HCT116 (cell line): ENCODE measurements around the gene NOP53. TPM values are rescaled to one million over a fixed set of nuclear protein-coding genes. Genes with fewer than 3 reads are reported as not detected.

ENCODE experiments used
- ATAC-seq: fragments of 200-7000 bp; cut with Tn5 transposase; 2 replicates; pipeline ENCODE4 v1.9.1; 2020; ENCODE audit warnings: mild to moderate bottlenecking, moderate library complexity
- BruUV-seq: library from RNA; stranded (reverse); fragments of 400-500 nt; replicated peaks from 2 replicates; lab custom pipeline; 2021; lab: Mats Ljungman, UMichigan
- CTCF ChIA-PET: fragments of 300-600 bp; sonication (Branson Sonifier 250); formaldehyde crosslinking; loops from one replicate; lab custom pipeline; 2021; ENCODE audit warnings: antibody characterized with exemption; lab: Charles Lee
- POLR2A ChIA-PET: fragments of 300-600, 350-600 bp; sonication (Branson Sonifier 250); formaldehyde crosslinking; loops from one replicate; lab custom pipeline; 2021; ENCODE audit warnings: antibody characterized with exemption; lab: Charles Lee
- RAD21 ChIA-PET, 2 experiments: fragments of 300-600 bp; sonication (Branson Sonifier 250); formaldehyde crosslinking; loops; one replicate each; lab custom pipeline; 2023; ENCODE audit warnings: low total read pairs in 2 of 2; ENCODE audit not compliant: uncharacterized antibody in 2 of 2, unreplicated experiment in 2 of 2, low non-redundant PET in 1 of 2; lab: Charles Lee
- DNase-seq: peaks from one replicate; pipeline ENCODE4 v3.0.0-alpha.2; 2010; ENCODE audit warnings: low read depth, low spot score
- H2AFZ ChIP-seq: fragments of 200-600 bp; shearing (Covaris generic), sonication (generic); 2 replicates; pipeline ENCODE4 v1.6.1; 2017; ENCODE audit warnings: low read depth, mixed run types, mixed read lengths, antibody characterized with exemption, low read length; ENCODE audit not compliant: poor library complexity, severe bottlenecking
- H3K27ac ChIP-seq: 2 replicates; pipeline ENCODE4 v1.5.1; 2012; ENCODE audit warnings: low read depth, low read length
- H3K27me3 ChIP-seq: fragments of 200-600 bp; sonication (generic); 2 replicates; pipeline ENCODE4 v1.6.1; 2016; ENCODE audit warnings: mixed run types, low read length, mixed read lengths; ENCODE audit not compliant: insufficient read depth
- H3K36me3 ChIP-seq, 2 experiments: fragments of 200-500 bp in 1 of 2; fragments of 200-600 bp in 1 of 2; sonication (Bioruptor generic) in 1 of 2; sonication (generic) in 1 of 2; 2 replicates each; pipeline versions ENCODE4 v1.5.1 to v1.6.1; 2014 to 2016; ENCODE audit warnings: low read length in 2 of 2, inconsistent platforms in 1 of 2, mixed read lengths in 1 of 2, mixed run types in 1 of 2; ENCODE audit not compliant: insufficient read depth in 2 of 2, control insufficient read depth in 1 of 2
- H3K4me1 ChIP-seq, 2 experiments: fragments of 200-600 bp in 1 of 2; sonication (generic) in 1 of 2; 2 replicates each; pipeline versions ENCODE4 v1.5.1 to v1.6.1; 2012 to 2017; ENCODE audit warnings: low read length in 2 of 2, inconsistent platforms in 1 of 2, mild to moderate bottlenecking in 1 of 2, mixed read lengths in 1 of 2, mixed run types in 1 of 2, moderate library complexity in 1 of 2; ENCODE audit not compliant: insufficient read depth in 2 of 2, control insufficient read depth in 1 of 2
- H3K4me2 ChIP-seq: fragments of 200-600 bp; sonication (generic); 2 replicates; pipeline ENCODE4 v1.6.1; 2017; ENCODE audit warnings: mixed run types, low read length, mixed read lengths
- H3K4me3 ChIP-seq, 2 experiments: fragments of 200-600 bp in 1 of 2; sonication (generic) in 1 of 2; replicated peaks in 1 of 2; 2 replicates each; pipeline ENCODE4 v1.5.1; 2011 to 2016; ENCODE audit warnings: low read length in 2 of 2, control low read depth in 1 of 2, low read depth in 1 of 2, mild to moderate bottlenecking in 1 of 2, mixed read lengths in 1 of 2, mixed run types in 1 of 2
- H3K79me2 ChIP-seq: fragments of 200-600 bp; sonication (generic); 2 replicates; pipeline ENCODE4 v1.6.1; 2017; ENCODE audit warnings: mild to moderate bottlenecking, mixed run types, low read length, moderate library complexity, mixed read lengths; ENCODE audit not compliant: insufficient read depth
- H3K9ac ChIP-seq: fragments of 200-600 bp; sonication (generic); 2 replicates; pipeline ENCODE4 v1.6.1; 2016; ENCODE audit warnings: low read length, mixed read lengths
- H3K9me2 ChIP-seq: fragments of 200-600 bp; sonication (generic), shearing (Covaris generic); 2 replicates; pipeline ENCODE4 v1.6.1; 2017; ENCODE audit warnings: mixed run types, mild to moderate bottlenecking, moderate library complexity; ENCODE audit not compliant: insufficient read depth
- H3K9me3 ChIP-seq, 2 experiments: fragments of 200-500 bp in 1 of 2; fragments of 200-600 bp in 1 of 2; sonication (Bioruptor generic) in 1 of 2; sonication (generic) in 1 of 2; 2 replicates each; pipeline ENCODE4 v1.6.1; 2014 to 2017; ENCODE audit warnings: low read length in 2 of 2, mixed read lengths in 2 of 2, inconsistent platforms in 1 of 2, low read depth in 1 of 2, mild to moderate bottlenecking in 1 of 2, mixed run types in 1 of 2, moderate library complexity in 1 of 2; ENCODE audit not compliant: control insufficient read depth in 1 of 2, insufficient read depth in 1 of 2
- H4K20me1 ChIP-seq: fragments of 200-600 bp; sonication (generic), shearing (Covaris generic); 2 replicates; pipeline ENCODE4 v1.6.1; 2017; ENCODE audit warnings: mixed run types, mild to moderate bottlenecking, moderate library complexity; ENCODE audit not compliant: insufficient read depth
- CEBPB ChIP-seq: IDR thresholded peaks from 2 replicates; pipeline ENCODE4 v1.6.1; 2012; ENCODE audit warnings: low read depth
- EZH2 ChIP-seq: fragments of 200-600 bp; sonication (generic); IDR thresholded peaks from 2 replicates; pipeline ENCODE4 v1.6.1; 2017; ENCODE audit warnings: antibody characterized with exemption, mixed run types
- FOSL1 ChIP-seq: IDR thresholded peaks from 2 replicates; pipeline ENCODE4 v1.6.1; 2012; ENCODE audit warnings: low read depth
- JUND ChIP-seq: IDR thresholded peaks from 2 replicates; pipeline ENCODE4 v1.6.1; 2012
- POLR2A ChIP-seq: IDR thresholded peaks from 2 replicates; pipeline ENCODE4 v1.7.0; 2011; ENCODE audit warnings: borderline replicate concordance; ENCODE audit not compliant: insufficient read depth, insufficient read length; ENCODE audit errors: extremely low read depth
- REST ChIP-seq: IDR thresholded peaks from 2 replicates; pipeline ENCODE4 v1.6.1; 2012; ENCODE audit warnings: low read depth
- SP1 ChIP-seq: IDR thresholded peaks from 2 replicates; pipeline ENCODE4 v1.6.1; 2012; ENCODE audit warnings: low read depth
- YY1 ChIP-seq: IDR thresholded peaks from 2 replicates; pipeline ENCODE4 v1.6.1; 2011; ENCODE audit warnings: low read length, low read depth, moderate library complexity, mild to moderate bottlenecking; ENCODE audit not compliant: insufficient replicate concordance; ENCODE audit errors: extremely low read depth
- intact Hi-C: fragments of 100-400 bp; cut with micrococcal nuclease; formaldehyde crosslinking; loops from 2 replicates; pipeline ENCODE4 v1.10.0; 2022
- total RNA-seq: library from RNA; stranded (reverse); gene quantifications from one replicate; pipeline ENCODE4 v1.2.1, GENCODE V29; 2021; ENCODE audit not compliant: unreplicated experiment

NOP53 gene
- total RNA-seq, 1 experiment from 2014 or later, result 322 TPM

GRCh38 chr19:47806435-47806834 is 61.1 kb downstream of the NOP53 start:
- POLR2A ChIA-PET, result no interaction called here
- intact Hi-C loops, result no loop called here
- no peak for DNase-seq
- Histone ChIP-seq H3K79me2 (no peaks in the 10 kb centered on the region), H3K4me1 (peaks cover 5 to 10% of the 10 kb centered on the region in 2 experiments), H4K20me1 (no peaks in the 10 kb centered on the region), H3K9ac (no peak overlapping the region), H3K36me3 (no peaks in the 10 kb centered on the region), H3K27ac (no peak overlapping the region), H2AFZ (no peak overlapping the region), H3K27me3 (no peaks in the 10 kb centered on the region), H3K9me2 (no peaks in the 10 kb centered on the region), H3K9me3 (no peaks in the 10 kb centered on the region), H3K4me2 (no peak overlapping the region), H3K4me3 (no peak overlapping the region)
- CTCF ChIA-PET, result interaction anchor here (0.7 to 1.3 kb wide), 2 partner anchors 43 to 63 kb away, joined by 3 read pairs; no protein-coding TSS in a partner anchor
- no peak for TF ChIP-seq POLR2A
- TF ChIP-seq REST, result no peak
- TF ChIP-seq FOSL1, result no peak
- no peak for TF ChIP-seq SP1
- TF ChIP-seq EZH2, result no peak
- no peak for TF ChIP-seq YY1
- no peak for TF ChIP-seq JUND
- TF ChIP-seq CEBPB, result no peak
- no TSS peak for BruUV-seq
- no peak for ATAC-seq
- RAD21 ChIA-PET, result no interaction called here

Other genes with a start within 250 kb of the NOP53 start
- gene NAPA, start 230.5 kb upstream of the NOP53 start, total RNA-seq, result 58.8 TPM
- not detected for gene ZNF541, start 172.4 kb upstream of the NOP53 start, total RNA-seq
- 11.3 TPM for gene BICRA, start 136.4 kb upstream of the NOP53 start, total RNA-seq
- gene EHD2, start 32.1 kb upstream of the NOP53 start, total RNA-seq, result 60.5 TPM
- gene SELENOW, start 33.2 kb downstream of the NOP53 start, total RNA-seq, result 181 TPM
- gene TPRX1, start 59.0 kb downstream of the NOP53 start, total RNA-seq, result not detected
- gene CRX, start 76.4 kb downstream of the NOP53 start, total RNA-seq, result not detected
- gene TPRX2, start 113.7 kb downstream of the NOP53 start, total RNA-seq, result not detected
- 0.27 TPM for gene SULT2A1, start 140.8 kb downstream of the NOP53 start, total RNA-seq
- gene BSPH1, start 246.6 kb downstream of the NOP53 start, total RNA-seq, result not detected
- not detected for gene ELSPBP1, start 249.1 kb downstream of the NOP53 start, total RNA-seq